HG03175 (cell line): ENCODE results near the gene SPN.
"Not testable (repeated sequence)": the region's sequence is repeated elsewhere in the genome, so short reads cannot be mapped to it uniquely, and the experiment has no call there.

Source experiments
- ATAC-seq: cut with Tn5 transposase; IDR thresholded peaks from one replicate; pipeline ENCODE4 v1.9.1; 2021; ENCODE audit warnings: mild to moderate bottlenecking, moderate library complexity; ENCODE audit not compliant: unreplicated experiment

The SPN gene

GRCh38 chr16:29645694-29646187 lies 17.3 kb upstream of the SPN start:
- no peak for ATAC-seq

GRCh38 chr16:29646947-29647346 lies 16.1 kb upstream of the SPN start:
- ATAC-seq: no peak

- no peak for ATAC-seq
These were observed 13.2 kb upstream of the SPN start for GRCh38 chr16:29649588-29650494.

- ATAC-seq: no peak
These were observed 12.3 kb upstream of the SPN start for GRCh38 chr16:29650771-29651170.

- no peak for ATAC-seq
These were observed 11.2 kb upstream of the SPN start for GRCh38 chr16:29651774-29652349.

GRCh38 chr16:29653471-29653870 lies 9.6 kb upstream of the SPN start:
- no peak for ATAC-seq

GRCh38 chr16:29653890-29654289 lies 9.2 kb upstream of the SPN start:
- not testable (repeated sequence) for ATAC-seq

- no peak for ATAC-seq
These were observed 6.1 kb upstream of the SPN start for GRCh38 chr16:29656688-29657523.

GRCh38 chr16:29658705-29659104 lies 4.3 kb upstream of the SPN start:
- no peak for ATAC-seq

GRCh38 chr16:29662000-29662728 lies 883 bp upstream of the SPN start:
- ATAC-seq: no peak

GRCh38 chr16:29662729-29663015 lies 375 bp upstream of the SPN start:
- no peak for ATAC-seq

GRCh38 chr16:29663807-29664090 lies 702 bp downstream of the SPN start:
- no peak for ATAC-seq

GRCh38 chr16:29664091-29664921 lies 1.3 kb downstream of the SPN start:
- no peak for ATAC-seq

GRCh38 chr16:29665294-29666077 lies 2.4 kb downstream of the SPN start:
- ATAC-seq: no peak

GRCh38 chr16:29667322-29667610 lies 4.2 kb downstream of the SPN start:
- ATAC-seq: not testable (repeated sequence)

- no peak for ATAC-seq
These were observed 4.7 kb downstream of the SPN start for GRCh38 chr16:29667755-29668154.

- no peak for ATAC-seq
These were observed 5.2 kb downstream of the SPN start for GRCh38 chr16:29668267-29668666.

GRCh38 chr16:29673501-29673900 lies 10.5 kb downstream of the SPN start:
- ATAC-seq: no peak

GRCh38 chr16:29674188-29674587 lies 11.1 kb downstream of the SPN start:
- no peak for ATAC-seq
